HEK293 (cell line): ENCODE results near the gene FDXR.

Experiments
- BCL11A ChIP-seq: fragments of 450-650 bp; formaldehyde crosslinking; IDR thresholded peaks from 2 replicates; pipeline ENCODE4 v1.5.1; 2016; ENCODE audit warnings: low read depth, missing biosample characterization, missing genetic modification characterization
- GLIS1 ChIP-seq: fragments of 450-650 bp; formaldehyde crosslinking; IDR thresholded peaks from 2 replicates; pipeline ENCODE4 v1.5.1; 2016; ENCODE audit warnings: missing biosample characterization, missing genetic modification characterization
- MZF1 ChIP-seq: fragments of 450-650 bp; formaldehyde crosslinking; IDR thresholded peaks from 2 replicates; pipeline ENCODE4 v1.5.1; 2017; ENCODE audit warnings: missing biosample characterization, missing genetic modification characterization, borderline replicate concordance
- SALL2 ChIP-seq: fragments of 450-650 bp; formaldehyde crosslinking; IDR thresholded peaks from 2 replicates; pipeline ENCODE4 v1.5.0; 2017; ENCODE audit warnings: missing biosample characterization, mild to moderate bottlenecking, missing genetic modification characterization, borderline replicate concordance
- SP2 ChIP-seq: fragments of 450-650 bp; formaldehyde crosslinking; IDR thresholded peaks from 2 replicates; pipeline ENCODE4 v1.5.1; 2016; ENCODE audit warnings: missing biosample characterization, missing genetic modification characterization
- ZNF133 ChIP-seq: fragments of 450-650 bp; formaldehyde crosslinking; IDR thresholded peaks from 2 replicates; pipeline ENCODE4 v1.5.1; 2016; ENCODE audit warnings: missing biosample characterization, missing genetic modification characterization
- ZNF16 ChIP-seq: fragments of 450-650 bp; formaldehyde crosslinking; IDR thresholded peaks from 2 replicates; pipeline ENCODE4 v1.5.1; 2016; ENCODE audit warnings: low read depth, missing biosample characterization, missing genetic modification characterization
- ZNF175 ChIP-seq: fragments of 450-650 bp; formaldehyde crosslinking; IDR thresholded peaks from 2 replicates; pipeline ENCODE4 v1.5.1; 2016; ENCODE audit warnings: missing biosample characterization, missing genetic modification characterization
- ZNF223 ChIP-seq: fragments of 450-650 bp; formaldehyde crosslinking; IDR thresholded peaks from 2 replicates; pipeline ENCODE4 v1.5.1; 2016; ENCODE audit warnings: missing biosample characterization, missing genetic modification characterization
- ZNF239 ChIP-seq: fragments of 450-650 bp; formaldehyde crosslinking; IDR thresholded peaks from 2 replicates; pipeline ENCODE4 v1.5.1; 2016; ENCODE audit warnings: missing biosample characterization, missing genetic modification characterization
- ZNF302 ChIP-seq: fragments of 450-650 bp; formaldehyde crosslinking; IDR thresholded peaks from 2 replicates; pipeline ENCODE4 v1.5.1; 2016; ENCODE audit warnings: missing biosample characterization, missing genetic modification characterization, low read depth
- ZNF423 ChIP-seq: fragments of 450-650 bp; formaldehyde crosslinking; IDR thresholded peaks from 2 replicates; pipeline ENCODE4 v1.5.1; 2016; ENCODE audit warnings: missing biosample characterization, missing genetic modification characterization
- ZNF510 ChIP-seq: fragments of 450-650 bp; formaldehyde crosslinking; IDR thresholded peaks from 2 replicates; pipeline ENCODE4 v1.5.1; 2018; ENCODE audit warnings: mild to moderate bottlenecking, missing genetic modification characterization, missing biosample characterization; ENCODE audit not compliant: insufficient replicate concordance
- ZNF560 ChIP-seq: fragments of 450-650 bp; formaldehyde crosslinking; IDR thresholded peaks from 2 replicates; pipeline ENCODE4 v1.5.1; 2017; ENCODE audit warnings: missing biosample characterization, missing genetic modification characterization, borderline replicate concordance
- ZNF571 ChIP-seq: fragments of 450-650 bp; formaldehyde crosslinking; IDR thresholded peaks from 2 replicates; pipeline ENCODE4 v1.5.0; 2017; ENCODE audit warnings: missing biosample characterization, missing genetic modification characterization
- ZNF610 ChIP-seq: fragments of 450-650 bp; formaldehyde crosslinking; IDR thresholded peaks from 2 replicates; pipeline ENCODE4 v1.5.1; 2016; ENCODE audit warnings: missing biosample characterization, missing genetic modification characterization, borderline replicate concordance
- ZNF621 ChIP-seq: fragments of 450-650 bp; formaldehyde crosslinking; IDR thresholded peaks from 2 replicates; pipeline ENCODE4 v1.5.1; 2017; ENCODE audit warnings: missing biosample characterization, missing genetic modification characterization
- ZNF670 ChIP-seq: fragments of 450-650 bp; formaldehyde crosslinking; IDR thresholded peaks from 2 replicates; pipeline ENCODE4 v1.5.1; 2016; ENCODE audit warnings: missing biosample characterization, missing genetic modification characterization, low read depth
- ZSCAN16 ChIP-seq: fragments of 450-650 bp; formaldehyde crosslinking; IDR thresholded peaks from 2 replicates; pipeline ENCODE4 v1.5.1; 2016; ENCODE audit warnings: missing biosample characterization, missing genetic modification characterization
- TF ChIP-seq, protein P1 (sequence below): fragments of 450-650 bp; formaldehyde crosslinking; IDR thresholded peaks from 2 replicates; pipeline ENCODE4 v1.5.1; 2016; ENCODE audit warnings: missing biosample characterization, missing genetic modification characterization
- TF ChIP-seq, protein P2 (sequence below): fragments of 450-650 bp; formaldehyde crosslinking; IDR thresholded peaks from 2 replicates; pipeline ENCODE4 v1.5.1; 2016; ENCODE audit warnings: missing biosample characterization, missing genetic modification characterization
- TF ChIP-seq, protein P3 (sequence below): fragments of 450-650 bp; formaldehyde crosslinking; IDR thresholded peaks from 2 replicates; pipeline ENCODE4 v1.5.1; 2016; ENCODE audit warnings: missing biosample characterization, missing genetic modification characterization
- TF ChIP-seq, protein P4 (sequence below): fragments of 450-650 bp; formaldehyde crosslinking; IDR thresholded peaks from 2 replicates; pipeline ENCODE4 v1.5.1; 2016; ENCODE audit warnings: missing biosample characterization, missing genetic modification characterization
- TF ChIP-seq, protein P5 (sequence below): fragments of 450-650 bp; IDR thresholded peaks from 2 replicates; pipeline ENCODE4 v1.5.1; 2018; ENCODE audit warnings: missing biosample characterization, mild to moderate bottlenecking, missing genetic modification characterization
- TF ChIP-seq, protein P6 (sequence below): fragments of 450-650 bp; formaldehyde crosslinking; IDR thresholded peaks from 2 replicates; pipeline ENCODE4 v1.5.1; 2017; ENCODE audit warnings: missing biosample characterization, missing genetic modification characterization
- TF ChIP-seq, protein P7 (sequence below): IDR thresholded peaks from 2 replicates; pipeline ENCODE4 v1.6.1; 2011; ENCODE audit warnings: mild to moderate bottlenecking, low read depth, low read length, borderline replicate concordance

The FDXR gene

DNA sequence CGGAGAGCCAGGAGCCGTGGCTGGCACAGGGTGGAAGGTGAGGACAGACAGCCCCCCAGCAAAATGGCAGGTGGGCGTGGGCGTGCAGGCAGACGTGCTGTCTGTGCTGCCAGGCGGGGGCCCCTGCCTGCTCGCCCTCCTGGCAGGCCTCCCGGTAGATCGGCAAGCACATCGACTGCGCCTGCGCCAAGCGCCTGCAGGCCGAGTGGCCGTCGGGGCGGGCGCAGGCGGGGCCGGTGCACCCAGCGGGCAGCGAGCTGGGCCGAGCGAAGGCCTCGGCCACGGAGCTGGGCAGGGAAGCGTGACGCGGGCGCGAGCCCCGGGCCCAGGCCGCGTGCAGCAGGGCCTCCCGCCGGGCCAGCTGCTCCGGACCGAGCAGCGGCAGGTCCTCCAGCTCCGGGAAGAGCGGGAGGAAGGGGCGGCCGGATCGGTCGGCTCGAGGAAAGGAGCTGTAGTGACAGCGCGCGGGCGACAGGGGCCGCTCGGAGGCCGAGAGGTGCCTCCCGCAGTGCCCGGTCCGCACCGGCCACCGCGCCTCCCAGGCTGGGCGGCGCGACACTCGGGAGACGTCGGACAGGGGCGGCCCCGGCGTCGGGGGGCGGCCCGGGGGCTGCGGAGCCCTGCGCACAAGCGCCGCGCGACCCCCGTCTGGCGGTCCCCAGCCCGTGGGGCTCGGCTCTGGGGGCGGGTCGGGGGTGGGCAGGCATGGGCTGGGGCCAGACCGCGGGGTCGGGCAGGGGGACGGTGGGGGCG, 30.0 kb downstream of the FDXR start (continued):
- TF ChIP-seq, protein P1, sequence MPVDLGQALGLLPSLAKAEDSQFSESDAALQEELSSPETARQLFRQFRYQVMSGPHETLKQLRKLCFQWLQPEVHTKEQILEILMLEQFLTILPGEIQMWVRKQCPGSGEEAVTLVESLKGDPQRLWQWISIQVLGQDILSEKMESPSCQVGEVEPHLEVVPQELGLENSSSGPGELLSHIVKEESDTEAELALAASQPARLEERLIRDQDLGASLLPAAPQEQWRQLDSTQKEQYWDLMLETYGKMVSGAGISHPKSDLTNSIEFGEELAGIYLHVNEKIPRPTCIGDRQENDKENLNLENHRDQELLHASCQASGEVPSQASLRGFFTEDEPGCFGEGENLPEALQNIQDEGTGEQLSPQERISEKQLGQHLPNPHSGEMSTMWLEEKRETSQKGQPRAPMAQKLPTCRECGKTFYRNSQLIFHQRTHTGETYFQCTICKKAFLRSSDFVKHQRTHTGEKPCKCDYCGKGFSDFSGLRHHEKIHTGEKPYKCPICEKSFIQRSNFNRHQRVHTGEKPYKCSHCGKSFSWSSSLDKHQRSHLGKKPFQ (tag by site-specific recombination), result no peak
- TF ChIP-seq, protein P2, sequence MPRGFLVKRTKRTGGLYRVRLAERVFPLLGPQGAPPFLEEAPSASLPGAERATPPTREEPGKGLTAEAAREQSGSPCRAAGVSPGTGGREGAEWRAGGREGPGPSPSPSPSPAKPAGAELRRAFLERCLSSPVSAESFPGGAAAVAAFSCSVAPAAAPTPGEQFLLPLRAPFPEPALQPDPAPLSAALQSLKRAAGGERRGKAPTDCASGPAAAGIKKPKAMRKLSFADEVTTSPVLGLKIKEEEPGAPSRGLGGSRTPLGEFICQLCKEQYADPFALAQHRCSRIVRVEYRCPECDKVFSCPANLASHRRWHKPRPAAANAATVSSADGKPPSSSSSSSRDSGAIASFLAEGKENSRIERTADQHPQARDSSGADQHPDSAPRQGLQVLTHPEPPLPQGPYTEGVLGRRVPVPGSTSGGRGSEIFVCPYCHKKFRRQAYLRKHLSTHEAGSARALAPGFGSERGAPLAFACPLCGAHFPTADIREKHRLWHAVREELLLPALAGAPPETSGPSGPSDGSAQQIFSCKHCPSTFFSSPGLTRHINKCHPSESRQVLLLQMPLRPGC, result no peak
- TF ChIP-seq SP2 (no peak), ZNF621 (tag by site-specific recombination) (no peak), GLIS1 (tag by site-specific recombination) (peak; percentile 56), SALL2 (tag by site-specific recombination) (no peak), MZF1 (tag by site-specific recombination) (peak; percentile 36; the same call in 1 of the 2 replicates), ZNF302 (tag by site-specific recombination) (no peak), ZNF175 (tag by site-specific recombination) (no peak), ZNF223 (tag by site-specific recombination) (no peak), ZNF670 (no peak), ZSCAN16 (tag by site-specific recombination) (no peak), ZNF239 (no peak), ZNF423 (no peak), ZNF510 (no peak), ZNF133 (tag by site-specific recombination) (no peak), ZNF560 (tag by site-specific recombination) (no peak), ZNF16 (no peak), ZNF571 (tag by site-specific recombination) (no peak), ZNF610 (tag by site-specific recombination) (no peak), BCL11A (tag by site-specific recombination) (no peak)
- TF ChIP-seq, protein P3, sequence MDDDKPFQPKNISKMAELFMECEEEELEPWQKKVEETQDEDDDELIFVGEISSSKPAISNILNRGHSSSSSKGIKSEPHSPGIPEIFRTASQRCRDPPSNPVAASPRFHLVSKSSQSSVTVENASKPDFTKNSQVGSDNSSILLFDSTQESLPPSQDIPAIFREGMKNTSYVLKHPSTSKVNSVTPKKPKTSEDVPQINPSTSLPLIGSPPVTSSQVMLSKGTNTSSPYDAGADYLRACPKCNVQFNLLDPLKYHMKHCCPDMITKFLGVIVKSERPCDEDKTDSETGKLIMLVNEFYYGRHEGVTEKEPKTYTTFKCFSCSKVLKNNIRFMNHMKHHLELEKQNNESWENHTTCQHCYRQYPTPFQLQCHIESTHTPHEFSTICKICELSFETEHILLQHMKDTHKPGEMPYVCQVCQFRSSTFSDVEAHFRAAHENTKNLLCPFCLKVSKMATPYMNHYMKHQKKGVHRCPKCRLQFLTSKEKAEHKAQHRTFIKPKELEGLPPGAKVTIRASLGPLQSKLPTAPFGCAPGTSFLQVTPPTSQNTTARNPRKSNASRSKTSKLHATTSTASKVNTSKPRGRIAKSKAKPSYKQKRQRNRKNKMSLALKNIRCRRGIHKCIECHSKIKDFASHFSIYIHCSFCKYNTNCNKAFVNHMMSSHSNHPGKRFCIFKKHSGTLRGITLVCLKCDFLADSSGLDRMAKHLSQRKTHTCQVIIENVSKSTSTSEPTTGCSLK, result no peak
- TF ChIP-seq, protein P4, sequence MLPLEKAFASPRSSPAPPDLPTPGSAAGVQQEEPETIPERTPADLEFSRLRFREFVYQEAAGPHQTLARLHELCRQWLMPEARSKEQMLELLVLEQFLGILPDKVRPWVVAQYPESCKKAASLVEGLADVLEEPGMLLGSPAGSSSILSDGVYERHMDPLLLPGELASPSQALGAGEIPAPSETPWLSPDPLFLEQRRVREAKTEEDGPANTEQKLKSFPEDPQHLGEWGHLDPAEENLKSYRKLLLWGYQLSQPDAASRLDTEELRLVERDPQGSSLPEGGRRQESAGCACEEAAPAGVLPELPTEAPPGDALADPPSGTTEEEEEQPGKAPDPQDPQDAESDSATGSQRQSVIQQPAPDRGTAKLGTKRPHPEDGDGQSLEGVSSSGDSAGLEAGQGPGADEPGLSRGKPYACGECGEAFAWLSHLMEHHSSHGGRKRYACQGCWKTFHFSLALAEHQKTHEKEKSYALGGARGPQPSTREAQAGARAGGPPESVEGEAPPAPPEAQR, result no peak
- TF ChIP-seq, protein P5, sequence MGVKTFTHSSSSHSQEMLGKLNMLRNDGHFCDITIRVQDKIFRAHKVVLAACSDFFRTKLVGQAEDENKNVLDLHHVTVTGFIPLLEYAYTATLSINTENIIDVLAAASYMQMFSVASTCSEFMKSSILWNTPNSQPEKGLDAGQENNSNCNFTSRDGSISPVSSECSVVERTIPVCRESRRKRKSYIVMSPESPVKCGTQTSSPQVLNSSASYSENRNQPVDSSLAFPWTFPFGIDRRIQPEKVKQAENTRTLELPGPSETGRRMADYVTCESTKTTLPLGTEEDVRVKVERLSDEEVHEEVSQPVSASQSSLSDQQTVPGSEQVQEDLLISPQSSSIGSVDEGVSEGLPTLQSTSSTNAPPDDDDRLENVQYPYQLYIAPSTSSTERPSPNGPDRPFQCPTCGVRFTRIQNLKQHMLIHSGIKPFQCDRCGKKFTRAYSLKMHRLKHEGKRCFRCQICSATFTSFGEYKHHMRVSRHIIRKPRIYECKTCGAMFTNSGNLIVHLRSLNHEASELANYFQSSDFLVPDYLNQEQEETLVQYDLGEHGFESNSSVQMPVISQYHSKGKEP (tag by site-specific recombination), result no peak
- TF ChIP-seq, protein P6, sequence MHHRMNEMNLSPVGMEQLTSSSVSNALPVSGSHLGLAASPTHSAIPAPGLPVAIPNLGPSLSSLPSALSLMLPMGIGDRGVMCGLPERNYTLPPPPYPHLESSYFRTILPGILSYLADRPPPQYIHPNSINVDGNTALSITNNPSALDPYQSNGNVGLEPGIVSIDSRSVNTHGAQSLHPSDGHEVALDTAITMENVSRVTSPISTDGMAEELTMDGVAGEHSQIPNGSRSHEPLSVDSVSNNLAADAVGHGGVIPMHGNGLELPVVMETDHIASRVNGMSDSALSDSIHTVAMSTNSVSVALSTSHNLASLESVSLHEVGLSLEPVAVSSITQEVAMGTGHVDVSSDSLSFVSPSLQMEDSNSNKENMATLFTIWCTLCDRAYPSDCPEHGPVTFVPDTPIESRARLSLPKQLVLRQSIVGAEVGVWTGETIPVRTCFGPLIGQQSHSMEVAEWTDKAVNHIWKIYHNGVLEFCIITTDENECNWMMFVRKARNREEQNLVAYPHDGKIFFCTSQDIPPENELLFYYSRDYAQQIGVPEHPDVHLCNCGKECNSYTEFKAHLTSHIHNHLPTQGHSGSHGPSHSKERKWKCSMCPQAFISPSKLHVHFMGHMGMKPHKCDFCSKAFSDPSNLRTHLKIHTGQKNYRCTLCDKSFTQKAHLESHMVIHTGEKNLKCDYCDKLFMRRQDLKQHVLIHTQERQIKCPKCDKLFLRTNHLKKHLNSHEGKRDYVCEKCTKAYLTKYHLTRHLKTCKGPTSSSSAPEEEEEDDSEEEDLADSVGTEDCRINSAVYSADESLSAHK (tag by site-specific recombination), result no peak
- TF ChIP-seq, protein P7, sequence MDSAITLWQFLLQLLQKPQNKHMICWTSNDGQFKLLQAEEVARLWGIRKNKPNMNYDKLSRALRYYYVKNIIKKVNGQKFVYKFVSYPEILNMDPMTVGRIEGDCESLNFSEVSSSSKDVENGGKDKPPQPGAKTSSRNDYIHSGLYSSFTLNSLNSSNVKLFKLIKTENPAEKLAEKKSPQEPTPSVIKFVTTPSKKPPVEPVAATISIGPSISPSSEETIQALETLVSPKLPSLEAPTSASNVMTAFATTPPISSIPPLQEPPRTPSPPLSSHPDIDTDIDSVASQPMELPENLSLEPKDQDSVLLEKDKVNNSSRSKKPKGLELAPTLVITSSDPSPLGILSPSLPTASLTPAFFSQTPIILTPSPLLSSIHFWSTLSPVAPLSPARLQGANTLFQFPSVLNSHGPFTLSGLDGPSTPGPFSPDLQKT, result no peak
